ENCODE data around the gene METTL26. TPM values are rescaled to one million over a fixed set of nuclear protein-coding genes. Genes with fewer than 3 reads are reported as not detected.

Gene METTL26
- total and polyA plus RNA-seq, 11 donors: 39.6 to 187 (median 58.5) TPM

DNA sequence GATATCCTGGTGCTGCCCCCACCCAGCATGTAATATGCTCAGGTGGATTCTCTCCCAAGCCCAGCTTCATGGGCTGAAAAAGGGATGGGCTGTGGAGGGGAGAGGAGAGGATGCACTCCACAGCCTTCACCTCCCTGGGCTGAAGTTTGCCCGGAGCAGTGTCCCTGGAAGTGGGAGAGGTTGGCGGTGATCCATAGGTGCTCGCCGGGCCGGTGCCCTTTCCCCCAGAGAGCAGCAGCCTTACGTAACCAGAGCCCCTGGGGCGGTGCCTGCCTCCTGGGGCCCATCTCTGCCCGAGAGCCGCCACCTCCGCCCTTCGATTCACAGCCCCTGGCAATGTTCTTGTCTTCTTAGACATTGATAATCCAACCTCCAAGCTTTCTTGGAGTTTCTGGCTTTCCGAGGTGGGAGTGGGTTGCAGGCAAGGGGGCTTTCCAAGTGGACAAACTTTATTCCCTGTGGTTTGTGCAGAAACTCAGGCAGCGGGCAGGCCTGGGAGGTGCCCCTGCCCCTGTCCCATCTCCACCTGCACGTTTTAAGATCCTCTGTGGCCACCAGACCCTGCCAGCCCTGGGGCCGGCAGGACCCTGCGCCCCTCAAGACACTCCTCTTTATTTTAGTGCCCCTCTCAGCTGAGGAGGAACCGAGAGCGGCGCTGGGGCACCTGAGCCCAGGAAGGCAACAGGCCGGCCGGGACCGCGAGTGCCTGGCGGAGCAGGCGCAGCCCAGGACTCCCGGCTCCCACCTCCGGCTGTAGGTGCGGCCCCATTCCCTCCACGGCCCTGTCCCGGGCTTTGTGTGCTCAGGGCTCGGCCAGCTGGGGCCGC is 10.0 kb upstream of the METTL26 start:
- Histone ChIP-seq H3K27ac (peak overlapping the region; percentile 37 to 97 (median 84)), H3K9me3 (no peaks in the 10 kb centered on the region), H3K4me3 (peak overlapping the region in 11 of 12 donors; percentile 3 to 36 (median 23)), H3K36me3 (peaks cover 0 to 3% (median 0%) of the 10 kb centered on the region in 9 donors), H3K27me3 (no peaks in the 10 kb centered on the region), H3K4me1 (peaks cover 3 to 88% (median 49%) of the 10 kb centered on the region in 12 donors)
- TF ChIP-seq POLR2A (IDR thresholded peaks at IDR 0.05) (no peak), CTCF (IDR thresholded peaks at IDR 0.05) (no peak)
- WGBS, 4 donors: 50 to 65% (median 62%) methylated on average over 31 to 32 of the region's 32 CpGs
- intact Hi-C loops (cut with DNase I): loop anchor here in 2 of 10 donors (10.0 kb wide), 1 partner anchor 61 kb away; no protein-coding TSS in a partner anchor
- ATAC-seq: peak; percentile 12 to 63 (median 54)
- peak in 4 of 5 donors; percentile 71 to 88 (median 73) for DNase-seq

- TF ChIP-seq POLR2A (IDR thresholded peaks at IDR 0.05) (no peak), CTCF (IDR thresholded peaks at IDR 0.05) (no peak)
- WGBS, 4 donors: 75 to 90% (median 83%) methylated on average over 12 of the region's 12 CpGs
- no peak overlapping the region for H3K4me3 ChIP-seq
- H3K27me3 ChIP-seq: no peaks in the 10 kb centered on the region
- peak overlapping the region in 6 of 12 donors; percentile 77 to 97 (median 92) for H3K27ac ChIP-seq
- intact Hi-C loops (cut with DNase I): loop anchor here in 2 of 10 donors (10.0 kb wide), 1 partner anchor 60 kb away; no protein-coding TSS in a partner anchor
- peaks cover 0 to 77% (median 41%) of the 10 kb centered on the region in 12 donors for H3K4me1 ChIP-seq
- H3K36me3 ChIP-seq: peaks cover 0 to 3% (median 0%) of the 10 kb centered on the region in 9 donors
- no peaks in the 10 kb centered on the region for H3K9me3 ChIP-seq
- ATAC-seq (no peak), DNase-seq (no peak)
These were observed 8.5 kb upstream of the METTL26 start for GRCh38 chr16:644556-644955.

GRCh38 chr16:643050-643368 is 6.9 kb upstream of the METTL26 start:
- Histone ChIP-seq H3K36me3 (peaks cover 0 to 3% (median 0%) of the 10 kb centered on the region in 9 donors), H3K27me3 (no peaks in the 10 kb centered on the region), H3K4me3 (peak overlapping the region; percentile 59 to 94 (median 77)), H3K27ac (peak overlapping the region; percentile 84 to 99 (median 94)), H3K9me3 (no peaks in the 10 kb centered on the region), H3K4me1 (peaks cover 0 to 68% (median 32%) of the 10 kb centered on the region in 12 donors)
- intact Hi-C loops (cut with DNase I): loop anchor here in 3 of 10 donors (2.0 to 10.0 kb wide), 2 partner anchors 54 to 58 kb away; no protein-coding TSS in a partner anchor
- 54 to 74% (median 70%) methylated on average over 7 to 13 of the region's 13 CpGs for WGBS, 4 donors
- no peak for TF ChIP-seq CTCF (IDR thresholded peaks at IDR 0.05)
- no peak for TF ChIP-seq POLR2A (IDR thresholded peaks at IDR 0.05)
- ATAC-seq (no peak), DNase-seq (no peak)

Measured in heart left ventricle (tissue), 16 donors.